OCI-LY1 (cell line): ENCODE data around the gene POFUT1.

Experiments used
- H2AFZ ChIP-seq: fragments of 200-600 bp; sonication (generic), shearing (Covaris generic); 2 replicates; pipeline ENCODE4 v1.6.0; 2014; ENCODE audit warnings: antibody characterized with exemption, mild to moderate bottlenecking, low read length
- H3F3A ChIP-seq: fragments of 200-600 bp; sonication (generic), shearing (Covaris generic); 2 replicates; pipeline ENCODE4 v1.6.0; 2014; ENCODE audit warnings: mild to moderate bottlenecking, antibody characterized with exemption, low read length, moderate library complexity; ENCODE audit not compliant: insufficient read depth
- H3K27ac ChIP-seq: fragments of 200-600 bp; sonication (generic); 2 replicates; pipeline ENCODE4 v1.5.1; 2014; ENCODE audit warnings: low read length, mixed run types, mild to moderate bottlenecking, low read depth; ENCODE audit not compliant: poor library complexity, severe bottlenecking
- H3K27me3 ChIP-seq: fragments of 200-600 bp; sonication (generic); 2 replicates; pipeline ENCODE4 v1.6.0; 2014; ENCODE audit warnings: antibody characterized with exemption, mild to moderate bottlenecking, low read length, moderate library complexity; ENCODE audit not compliant: insufficient read depth
- H3K36me3 ChIP-seq: fragments of 200-600 bp; sonication (generic); 2 replicates; pipeline ENCODE4 v1.6.1; 2014; ENCODE audit warnings: mild to moderate bottlenecking, antibody characterized with exemption, low read length, moderate library complexity, mixed read lengths; ENCODE audit not compliant: insufficient read depth
- H3K4me1 ChIP-seq: fragments of 200-600 bp; sonication (generic); 2 replicates; pipeline ENCODE4 v1.5.1; 2014; ENCODE audit warnings: mild to moderate bottlenecking, low read length, moderate library complexity; ENCODE audit not compliant: insufficient read depth, severe bottlenecking
- H3K4me2 ChIP-seq: fragments of 200-600 bp; sonication (generic), shearing (Covaris generic); 2 replicates; pipeline ENCODE4 v1.6.1; 2014; ENCODE audit warnings: low read length
- H3K4me3 ChIP-seq: fragments of 200-600 bp; sonication (generic); 2 replicates; pipeline ENCODE4 v1.5.1; 2014; ENCODE audit warnings: low read length, low read depth, mild to moderate bottlenecking, mixed read lengths; ENCODE audit not compliant: poor library complexity, severe bottlenecking
- H3K79me2 ChIP-seq: fragments of 200-600 bp; shearing (Covaris generic); 2 replicates; pipeline ENCODE4 v1.6.1; 2016; ENCODE audit warnings: mixed run types, low read length, mixed read lengths; ENCODE audit not compliant: insufficient read depth
- H3K9ac ChIP-seq: fragments of 200-600 bp; sonication (generic), shearing (Covaris generic); 2 replicates; pipeline ENCODE4 v1.6.1; 2014; ENCODE audit warnings: mild to moderate bottlenecking, low read length, mixed read lengths
- H3K9me2 ChIP-seq: fragments of 200-600 bp; sonication (generic), shearing (Covaris generic); 2 replicates; pipeline ENCODE4 v1.6.1; 2014; ENCODE audit warnings: low read depth, mild to moderate bottlenecking, low read length, mixed read lengths
- H3K9me3 ChIP-seq: fragments of 200-600 bp; shearing (Covaris generic); 2 replicates; pipeline ENCODE4 v1.6.1; 2014; ENCODE audit warnings: low read length, mixed read lengths
- H4K20me1 ChIP-seq: fragments of 200-600 bp; sonication (generic), shearing (Covaris generic); 2 replicates; pipeline ENCODE4 v1.6.0; 2016; ENCODE audit warnings: mild to moderate bottlenecking, low read length; ENCODE audit not compliant: insufficient read depth
- CTCF ChIP-seq: fragments of 200-600 bp; sonication (generic), shearing (Covaris generic); IDR thresholded peaks from 2 replicates; pipeline ENCODE4 v1.5.1; 2017; ENCODE audit warnings: mild to moderate bottlenecking, antibody characterized with exemption, low read length, moderate library complexity, mixed read lengths
- EZH2 ChIP-seq: fragments of 200-600 bp; sonication (generic), shearing (Covaris generic); IDR thresholded peaks from 2 replicates; pipeline ENCODE4 v1.8.0; 2017; ENCODE audit warnings: borderline replicate concordance, mixed run types, mild to moderate bottlenecking, antibody characterized with exemption, low read length, moderate library complexity, mixed read lengths

The POFUT1 gene

GRCh38 chr20:32207626-32208498 is at the start of gene POFUT1, which contains the start of gene PLAGL2:
Gene POFUT1, plus strand, starts transcription at chr20:32207880. Its CDS starts 62 bp downstream, at chr20:32207942.
Gene PLAGL2, minus strand, starts transcription at chr20:32207743. Its CDS starts 5,565 bp downstream, at chr20:32202178.
- H3K9me3 ChIP-seq, result no peaks in the 10 kb centered on the region
- H2AFZ ChIP-seq, result peak within 1 kb of the TSS; percentile 75; the same call in 1 of the 2 replicates
- peaks cover 49% of the 10 kb centered on the region for H3K36me3 ChIP-seq
- H3K4me1 ChIP-seq, result peaks cover 47% of the 10 kb centered on the region
- TF ChIP-seq EZH2 (no peak), CTCF (peak; percentile 19; the same call in 1 of the 2 replicates)
- no peaks in the 10 kb centered on the region for H3K27me3 ChIP-seq
- peak within 1 kb of the TSS; percentile 100 for H3K4me3 ChIP-seq
- H3K9me2 ChIP-seq, result no peaks in the 10 kb centered on the region
- H3K9ac ChIP-seq, result peak within 1 kb of the TSS; percentile 100
- peak within 1 kb of the TSS; percentile 88 for H3K4me2 ChIP-seq
- H3K79me2 ChIP-seq, result peaks cover 51% of the 10 kb centered on the region
- H3F3A ChIP-seq, result no peaks in the 10 kb centered on the region
- peak within 1 kb of the TSS; percentile 36 for H3K27ac ChIP-seq
- 0 out of 2 replicates have a peak, but pooled peaks cover 3% of the 10 kb centered on the region for H4K20me1 ChIP-seq

GRCh38 chr20:32158351-32158750 is 49.3 kb upstream of the POFUT1 start:
- Histone ChIP-seq H3K9me2 (no peaks in the 10 kb centered on the region), H3K9ac (no peak overlapping the region), H3K4me3 (no peak overlapping the region), H3K36me3 (peaks cover 67% of the 10 kb centered on the region), H3K4me2 (no peak overlapping the region), H3K27ac (no peak overlapping the region), H3K79me2 (no peaks in the 10 kb centered on the region), H3K4me1 (no peaks in the 10 kb centered on the region), H4K20me1 (no peaks in the 10 kb centered on the region), H3K9me3 (no peaks in the 10 kb centered on the region), H3K27me3 (no peaks in the 10 kb centered on the region), H2AFZ (no peak overlapping the region), H3F3A (no peaks in the 10 kb centered on the region)
- TF ChIP-seq CTCF (no peak), EZH2 (no peak)

- Histone ChIP-seq H4K20me1 (no peaks in the 10 kb centered on the region), H3F3A (no peaks in the 10 kb centered on the region), H3K79me2 (no peaks in the 10 kb centered on the region), H3K4me2 (no peak overlapping the region), H3K9me2 (no peaks in the 10 kb centered on the region), H3K9me3 (no peaks in the 10 kb centered on the region), H3K9ac (no peak overlapping the region), H3K4me1 (no peaks in the 10 kb centered on the region), H3K27ac (no peak overlapping the region), H2AFZ (no peak overlapping the region), H3K27me3 (no peaks in the 10 kb centered on the region), H3K36me3 (peaks cover 60% of the 10 kb centered on the region), H3K4me3 (no peak overlapping the region)
- TF ChIP-seq CTCF (no peak), EZH2 (no peak)
These were observed 48.6 kb upstream of the POFUT1 start for GRCh38 chr20:32158943-32159660.
